Spleen (tissue), 7 donors: ENCODE data around the gene ITPR2.

Source experiments
- CTCF ChIP-seq, 11 experiments: fragments of 200-600 bp in 7 of 11; fragments of 450-650 bp in 4 of 11; sonication (generic) in 4 of 11; IDR thresholded peaks in 8 of 11; conservative IDR thresholded peaks in 3 of 11; 1 replicate in 7 of 11; 2 replicates in 4 of 11; pipeline versions ENCODE4 v1.4.0 to v1.8.0; 2016 to 2021; ENCODE audit warnings: antibody characterized with exemption in 11 of 11, inconsistent platforms in 4 of 11, mild to moderate bottlenecking in 1 of 11
- POLR2A ChIP-seq, 3 donors: fragments of 450-650 bp; IDR thresholded peaks; one replicate each; pipeline ENCODE4 v1.5.1; 2017; ENCODE audit warnings: antibody characterized with exemption in 3 of 3, mild to moderate bottlenecking in 1 of 3
- POLR2AphosphoS5 ChIP-seq, 3 donors: sonication (generic); formaldehyde crosslinking; IDR thresholded peaks; one replicate each; pipeline ENCODE4 v1.5.1; 2017; ENCODE audit warnings: antibody characterized with exemption in 3 of 3
- donor health status: DM: no; HTN: no; CAD: no; lungs with moderate emphysema.
- donor health status: DM: no; HTN: no; CAD: no.
- donor health status: DM: no; HTN: no; CAD: no.

- TF ChIP-seq CTCF (IDR thresholded peaks at IDR 0.05 in 8 of 11, conservative IDR thresholded peaks at IDR 0.05 in 3 of 11) (no peak), POLR2A (IDR thresholded peaks at IDR 0.05) (no peak), POLR2AphosphoS5 (IDR thresholded peaks at IDR 0.05) (no peak)
Measured at GRCh38 chr12:26572137-26572536, 260.9 kb downstream of the ITPR2 start.
